ENCODE measurements around the gene FAM181A. TPM values are rescaled to one million over a fixed set of nuclear protein-coding genes. Genes with fewer than 3 reads are reported as not detected.

The FAM181A gene
- total RNA-seq, 1 donor from 2014 or later: not detected

DNA sequence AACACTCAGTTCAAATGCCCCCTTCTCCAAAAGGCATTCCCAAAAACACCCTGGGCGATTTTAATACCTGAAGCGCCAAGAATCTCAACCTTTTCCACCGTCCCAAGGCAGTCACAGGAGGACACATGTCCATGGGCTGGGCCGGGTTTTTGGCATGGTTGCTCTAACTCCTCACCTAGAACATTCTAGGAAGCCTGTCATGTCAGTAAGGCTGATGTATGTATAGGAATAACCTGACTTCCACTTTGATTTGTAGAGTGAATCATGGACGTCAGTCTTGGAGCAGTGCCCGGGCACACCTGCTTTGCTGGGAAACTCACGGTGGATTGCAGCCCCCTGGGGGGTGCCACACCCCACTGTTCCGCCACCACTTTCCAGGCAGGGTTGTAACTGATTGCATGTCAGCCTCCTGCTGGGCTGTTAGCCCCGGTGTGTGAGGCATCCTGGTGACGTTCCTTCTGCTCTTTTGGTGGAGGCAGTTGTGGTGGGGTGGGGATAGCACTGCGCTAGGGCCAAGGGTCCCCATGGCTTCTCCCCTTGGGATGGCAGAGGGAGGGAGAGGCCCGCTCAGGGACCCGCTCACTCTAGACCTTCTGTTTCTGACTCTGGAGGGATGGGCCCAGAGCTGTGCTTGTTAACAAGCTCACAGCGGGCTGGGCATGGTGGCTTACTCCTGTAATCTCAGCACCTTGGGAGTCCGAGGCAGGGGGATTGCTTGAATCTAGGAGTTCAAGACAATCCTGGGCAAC, 35.2 kb upstream of the FAM181A start:
- Mint-ChIP-seq H3K4me3 (ENCODE audit: unreplicated experiment) (no peak overlapping the region), H3K27ac (ENCODE audit: unreplicated experiment) (no peak overlapping the region), H3K9me3 (ENCODE audit: unreplicated experiment) (no peaks in the 10 kb centered on the region), H3K4me1 (ENCODE audit: unreplicated experiment) (no peaks in the 10 kb centered on the region), H3K27me3 (ENCODE audit: unreplicated experiment) (peaks cover 3% of the 10 kb centered on the region), H3K36me3 (ENCODE audit: low read depth, unreplicated experiment) (no peaks in the 10 kb centered on the region)
- TF ChIP-seq, protein P1, sequence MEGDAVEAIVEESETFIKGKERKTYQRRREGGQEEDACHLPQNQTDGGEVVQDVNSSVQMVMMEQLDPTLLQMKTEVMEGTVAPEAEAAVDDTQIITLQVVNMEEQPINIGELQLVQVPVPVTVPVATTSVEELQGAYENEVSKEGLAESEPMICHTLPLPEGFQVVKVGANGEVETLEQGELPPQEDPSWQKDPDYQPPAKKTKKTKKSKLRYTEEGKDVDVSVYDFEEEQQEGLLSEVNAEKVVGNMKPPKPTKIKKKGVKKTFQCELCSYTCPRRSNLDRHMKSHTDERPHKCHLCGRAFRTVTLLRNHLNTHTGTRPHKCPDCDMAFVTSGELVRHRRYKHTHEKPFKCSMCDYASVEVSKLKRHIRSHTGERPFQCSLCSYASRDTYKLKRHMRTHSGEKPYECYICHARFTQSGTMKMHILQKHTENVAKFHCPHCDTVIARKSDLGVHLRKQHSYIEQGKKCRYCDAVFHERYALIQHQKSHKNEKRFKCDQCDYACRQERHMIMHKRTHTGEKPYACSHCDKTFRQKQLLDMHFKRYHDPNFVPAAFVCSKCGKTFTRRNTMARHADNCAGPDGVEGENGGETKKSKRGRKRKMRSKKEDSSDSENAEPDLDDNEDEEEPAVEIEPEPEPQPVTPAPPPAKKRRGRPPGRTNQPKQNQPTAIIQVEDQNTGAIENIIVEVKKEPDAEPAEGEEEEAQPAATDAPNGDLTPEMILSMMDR (IDR thresholded peaks at IDR 0.05; ENCODE audit: unreplicated experiment): no peak
- no peak for DNase-seq (ENCODE audit: low spot score)

DNA sequence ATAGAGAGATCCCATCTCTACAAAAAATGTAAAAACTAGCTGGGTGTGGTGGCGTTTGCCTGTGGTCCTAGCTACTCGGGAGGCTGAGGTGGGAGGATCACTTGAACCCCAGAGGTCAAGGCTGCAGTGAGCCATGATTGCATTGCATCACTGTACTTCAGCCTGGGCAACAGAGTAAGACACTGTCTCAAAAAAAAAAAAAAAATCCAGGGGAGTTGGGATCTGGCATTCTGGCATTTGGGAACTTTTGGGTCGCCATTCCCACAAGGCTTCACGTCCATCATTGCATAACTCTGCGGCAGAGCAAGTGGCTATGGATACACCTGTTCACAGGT, 34.7 kb upstream of the FAM181A start:
- Mint-ChIP-seq H3K36me3 (ENCODE audit: low read depth, unreplicated experiment) (no peaks in the 10 kb centered on the region), H3K9me3 (ENCODE audit: unreplicated experiment) (no peaks in the 10 kb centered on the region), H3K4me1 (ENCODE audit: unreplicated experiment) (no peaks in the 10 kb centered on the region), H3K4me3 (ENCODE audit: unreplicated experiment) (no peak overlapping the region), H3K27me3 (ENCODE audit: unreplicated experiment) (peaks cover 3% of the 10 kb centered on the region), H3K27ac (ENCODE audit: unreplicated experiment) (no peak overlapping the region)
- DNase-seq (ENCODE audit: low spot score): no peak
- TF ChIP-seq, protein P1 (IDR thresholded peaks at IDR 0.05; ENCODE audit: unreplicated experiment): no peak

DNA sequence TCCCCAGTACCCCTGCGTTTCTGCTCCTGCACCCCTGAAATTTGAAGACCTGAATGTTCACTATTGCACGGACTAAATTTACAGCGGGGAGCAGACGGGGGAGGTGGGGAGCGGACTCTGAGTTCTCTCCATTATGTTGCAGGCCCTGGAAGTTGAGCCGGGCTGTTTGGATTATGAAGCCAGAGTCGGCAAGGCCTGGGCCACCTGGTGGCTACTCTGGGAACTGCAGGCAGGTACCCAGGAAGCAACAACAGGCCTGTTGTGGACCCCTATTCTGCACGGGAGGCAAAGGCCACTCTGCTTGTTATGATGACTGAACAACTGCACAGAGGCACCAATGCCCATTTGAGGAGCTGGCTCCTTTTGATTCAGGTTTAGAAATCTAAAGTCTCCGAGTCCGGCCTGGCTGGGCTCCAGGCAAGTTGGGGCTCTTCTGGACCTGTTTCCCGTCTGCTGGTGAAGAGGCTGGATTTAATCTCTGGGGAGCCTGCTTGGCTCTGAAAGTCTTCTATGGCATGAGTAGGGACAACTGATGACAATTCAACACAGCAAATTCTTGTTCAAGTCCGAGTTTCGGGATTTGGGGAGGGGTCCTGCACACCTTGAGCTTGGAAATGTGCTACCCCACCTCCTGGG, 34.1 kb upstream of the FAM181A start:
- peak; percentile 84 for DNase-seq (ENCODE audit: low spot score)
- H3K9me3 Mint-ChIP-seq (ENCODE audit: unreplicated experiment): no peaks in the 10 kb centered on the region
- H3K36me3 Mint-ChIP-seq (ENCODE audit: low read depth, unreplicated experiment): no peaks in the 10 kb centered on the region
- no peaks in the 10 kb centered on the region for H3K4me1 Mint-ChIP-seq (ENCODE audit: unreplicated experiment)
- H3K27me3 Mint-ChIP-seq (ENCODE audit: unreplicated experiment): peaks cover 2% of the 10 kb centered on the region
- TF ChIP-seq, protein P1 (IDR thresholded peaks at IDR 0.05; ENCODE audit: unreplicated experiment): peak; percentile 99
- H3K4me3 Mint-ChIP-seq (ENCODE audit: unreplicated experiment): no peak overlapping the region
- H3K27ac Mint-ChIP-seq (ENCODE audit: unreplicated experiment): no peak overlapping the region

DNA sequence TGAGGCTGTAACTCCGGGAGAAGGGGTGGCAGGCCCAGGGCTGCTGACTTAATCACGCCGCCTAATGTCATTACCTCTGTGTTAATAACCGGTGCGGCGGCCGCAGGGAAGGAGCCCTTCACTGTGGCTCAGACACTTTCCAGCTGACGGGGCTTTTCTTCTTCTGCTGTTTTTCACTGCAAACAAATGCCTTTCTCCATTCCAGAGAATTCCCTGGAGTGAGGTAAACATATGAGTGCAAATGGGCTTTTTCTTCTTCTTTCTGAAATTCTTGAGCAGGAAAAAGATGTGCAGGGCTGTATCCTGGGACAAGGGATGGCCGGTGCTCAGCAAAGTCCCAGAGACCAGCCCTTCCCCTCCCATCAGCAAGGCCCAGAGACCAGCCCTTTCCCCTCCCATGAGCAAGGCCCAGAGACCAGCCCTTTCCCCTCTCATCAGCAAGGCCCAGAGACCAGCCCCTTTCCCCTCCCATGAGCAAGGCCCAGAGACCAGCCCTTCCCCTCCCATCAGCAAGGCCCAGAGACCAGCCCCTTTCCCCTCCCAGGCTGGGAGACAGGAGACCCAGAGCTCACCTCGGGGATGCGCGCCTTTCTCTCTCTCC, 33.4 kb upstream of the FAM181A start:
- Mint-ChIP-seq H3K27ac (ENCODE audit: unreplicated experiment) (no peak overlapping the region), H3K4me1 (ENCODE audit: unreplicated experiment) (no peaks in the 10 kb centered on the region), H3K36me3 (ENCODE audit: low read depth, unreplicated experiment) (no peaks in the 10 kb centered on the region), H3K4me3 (ENCODE audit: unreplicated experiment) (no peak overlapping the region), H3K9me3 (ENCODE audit: unreplicated experiment) (no peaks in the 10 kb centered on the region), H3K27me3 (ENCODE audit: unreplicated experiment) (no peaks in the 10 kb centered on the region)
- no peak for DNase-seq (ENCODE audit: low spot score)
- TF ChIP-seq, protein P1 (IDR thresholded peaks at IDR 0.05; ENCODE audit: unreplicated experiment): no peak

Measured in endothelial cell (in vitro differentiated cells).